Keratinocyte (primary cell): Measurements from ENCODE around the gene NSMCE1. TPM values are rescaled to one million over a fixed set of nuclear protein-coding genes. Genes with fewer than 3 reads are reported as not detected.

Experiments
- DNase-seq: peaks from one replicate; pipeline ENCODE4 v3.0.0-alpha.2; 2011; ENCODE audit warnings: low read depth, missing footprints, low spot score
- FAIRE-seq: peaks from 2 replicates; lab custom pipeline; 2011; peaks lifted over from hg19 to GRCh38; lab: Jason Lieb, UNC
- H2AFZ ChIP-seq: 2 replicates; pipeline ENCODE4 v1.6.0; 2012; ENCODE audit warnings: low read length, control low read depth, inconsistent platforms; ENCODE audit not compliant: control insufficient read depth
- H3K27ac ChIP-seq: 2 replicates; pipeline ENCODE4 v1.5.1; 2011; ENCODE audit warnings: low read length; ENCODE audit not compliant: control insufficient read depth, insufficient read depth
- H3K27me3 ChIP-seq: 3 replicates; pipeline ENCODE4 v1.6.0; 2011; ENCODE audit warnings: low read length; ENCODE audit not compliant: control insufficient read depth, insufficient read depth; ENCODE audit errors: extremely low read depth
- H3K36me3 ChIP-seq, 2 experiments: 2 replicates in 1 of 2; 3 replicates in 1 of 2; pipeline ENCODE4 v1.5.1; 2011; ENCODE audit warnings: low read length in 2 of 2, mild to moderate bottlenecking in 1 of 2; ENCODE audit not compliant: control insufficient read depth in 2 of 2, insufficient read depth in 2 of 2; ENCODE audit errors: extremely low read depth in 1 of 2
- H3K4me1 ChIP-seq: 3 replicates; pipeline ENCODE4 v1.5.1; 2011; ENCODE audit warnings: low read length; ENCODE audit not compliant: control insufficient read depth, insufficient read depth; ENCODE audit errors: extremely low read depth
- H3K4me2 ChIP-seq: 3 replicates; pipeline ENCODE4 v1.6.0; 2011; ENCODE audit warnings: low read depth, low read length; ENCODE audit not compliant: control insufficient read depth, insufficient read depth; ENCODE audit errors: extremely low read depth
- H3K4me3 ChIP-seq, 3 experiments: fragments of 200-600 bp in 1 of 3; sonication (generic) in 1 of 3; 2 replicates in 2 of 3; 3 replicates in 1 of 3; pipeline ENCODE4 v1.5.1; 2011 to 2016; ENCODE audit warnings: low read length in 3 of 3, mild to moderate bottlenecking in 3 of 3, control low read depth in 2 of 3, inconsistent platforms in 1 of 3, low read depth in 1 of 3, mixed read lengths in 1 of 3, mixed run types in 1 of 3, moderate library complexity in 1 of 3; ENCODE audit not compliant: control insufficient read depth in 2 of 3, insufficient read depth in 2 of 3; ENCODE audit errors: extremely low read depth in 1 of 3
- H3K79me2 ChIP-seq: 2 replicates; pipeline ENCODE4 v1.6.0; 2012; ENCODE audit warnings: low read length; ENCODE audit not compliant: control insufficient read depth, insufficient read depth
- H3K9ac ChIP-seq: 3 replicates; pipeline ENCODE4 v1.6.0; 2011; ENCODE audit warnings: low read length; ENCODE audit not compliant: control insufficient read depth, insufficient read depth; ENCODE audit errors: extremely low read depth
- H3K9me1 ChIP-seq: 3 replicates; pipeline ENCODE4 v1.6.0; 2011; ENCODE audit warnings: low read length; ENCODE audit not compliant: control insufficient read depth, insufficient read depth; ENCODE audit errors: extremely low read depth
- H3K9me3 ChIP-seq: 2 replicates; pipeline ENCODE4 v1.5.1; 2012; ENCODE audit warnings: low read depth, low read length; ENCODE audit not compliant: control insufficient read depth
- H4K20me1 ChIP-seq: 3 replicates; pipeline ENCODE4 v1.6.0; 2011; ENCODE audit warnings: low read length; ENCODE audit not compliant: control insufficient read depth, insufficient read depth; ENCODE audit errors: extremely low read depth
- EZH2 ChIP-seq: IDR thresholded peaks from one replicate; pipeline ENCODE4 v1.6.1; 2012; ENCODE audit warnings: inconsistent platforms, mild to moderate bottlenecking, low read length, moderate library complexity
- dilution Hi-C: fragments of 300-500 bp; cut with MboI; formaldehyde crosslinking; loops from one replicate; pipeline ENCODE4 v1.7.0; 2020; ENCODE audit warnings: low sequenced_read_pairs; ENCODE audit not compliant: extremely low pct_ligation_motif_present
- polyA plus RNA-seq, 5 experiments: library from polyadenylated mRNA; depleted of rRNA in 3 of 5; stranded (reverse) in 3 of 5; stranded (forward) in 1 of 5; unstranded in 1 of 5; fragments of >200 nt; gene quantifications; 1 replicate in 1 of 5; 2 replicates in 3 of 5; 3 replicates in 1 of 5; pipeline versions ENCODE4 v1.2.1 to v1.2.3, GENCODE V29; 2011 to 2012; ENCODE audit warnings: missing spikeins in 2 of 5, low read depth in 1 of 5, low replicate concordance in 1 of 5
- TF ChIP-seq, protein P1 (sequence below), 3 experiments: IDR thresholded peaks in 1 of 3; conservative IDR thresholded peaks in 1 of 3; optimal IDR thresholded peaks in 1 of 3; 2 replicates in 2 of 3; 3 replicates in 1 of 3; pipeline versions ENCODE3 to v1.5.1; 2011; ENCODE audit warnings: low read length in 3 of 3, mild to moderate bottlenecking in 3 of 3, moderate library complexity in 2 of 3, control low read depth in 1 of 3, inconsistent platforms in 1 of 3; ENCODE audit not compliant: insufficient read depth in 2 of 3; ENCODE audit errors: extremely low read depth in 1 of 3

NSMCE1 gene
- polyA plus RNA-seq, 1 donor (not counting 4 experiments of a cell fraction or from before 2014, with no cell fraction given), result 55.9 TPM

GRCh38 chr16:27269300-27270150 lies 953 bp upstream of the NSMCE1 start:
- no peak for FAIRE-seq
- peak overlapping the region; percentile 89 for H3K9ac ChIP-seq

GRCh38 chr16:27267037-27267677 lies 1.4 kb downstream of the NSMCE1 start:
- no peak for DNase-seq
- H3K4me1 ChIP-seq, result peaks cover 28% of the 10 kb centered on the region
- H3K9me3 ChIP-seq, result no peaks in the 10 kb centered on the region
- no peaks in the 10 kb centered on the region for H4K20me1 ChIP-seq
- dilution Hi-C loops, result no loop called here
- no peak overlapping the region for H3K27ac ChIP-seq
- TF ChIP-seq EZH2, result no peak
- TF ChIP-seq, protein P1, sequence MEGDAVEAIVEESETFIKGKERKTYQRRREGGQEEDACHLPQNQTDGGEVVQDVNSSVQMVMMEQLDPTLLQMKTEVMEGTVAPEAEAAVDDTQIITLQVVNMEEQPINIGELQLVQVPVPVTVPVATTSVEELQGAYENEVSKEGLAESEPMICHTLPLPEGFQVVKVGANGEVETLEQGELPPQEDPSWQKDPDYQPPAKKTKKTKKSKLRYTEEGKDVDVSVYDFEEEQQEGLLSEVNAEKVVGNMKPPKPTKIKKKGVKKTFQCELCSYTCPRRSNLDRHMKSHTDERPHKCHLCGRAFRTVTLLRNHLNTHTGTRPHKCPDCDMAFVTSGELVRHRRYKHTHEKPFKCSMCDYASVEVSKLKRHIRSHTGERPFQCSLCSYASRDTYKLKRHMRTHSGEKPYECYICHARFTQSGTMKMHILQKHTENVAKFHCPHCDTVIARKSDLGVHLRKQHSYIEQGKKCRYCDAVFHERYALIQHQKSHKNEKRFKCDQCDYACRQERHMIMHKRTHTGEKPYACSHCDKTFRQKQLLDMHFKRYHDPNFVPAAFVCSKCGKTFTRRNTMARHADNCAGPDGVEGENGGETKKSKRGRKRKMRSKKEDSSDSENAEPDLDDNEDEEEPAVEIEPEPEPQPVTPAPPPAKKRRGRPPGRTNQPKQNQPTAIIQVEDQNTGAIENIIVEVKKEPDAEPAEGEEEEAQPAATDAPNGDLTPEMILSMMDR (optimal IDR thresholded peaks at IDR 0.05 in 1 of 3, IDR thresholded peaks at IDR 0.05 in 1 of 3, conservative IDR thresholded peaks at IDR 0.05 in 1 of 3; ENCODE audit: extremely low read depth in 1 of 3, insufficient read depth in 2 of 3, low read length in 3 of 3), result no peak
- no peak for FAIRE-seq
- no peak overlapping the region for H2AFZ ChIP-seq
- peak overlapping the region in 1 of 3 experiments; percentile 90 for H3K4me3 ChIP-seq
- no peaks in the 10 kb centered on the region for H3K27me3 ChIP-seq
- peaks cover 18% of the 10 kb centered on the region for H3K79me2 ChIP-seq
- no peaks in the 10 kb centered on the region for H3K9me1 ChIP-seq
- H3K4me2 ChIP-seq, result peak overlapping the region; percentile 93
- peaks cover 0 to 3% of the 10 kb centered on the region in 2 experiments for H3K36me3 ChIP-seq
- no peak overlapping the region for H3K9ac ChIP-seq

More at GRCh38 chr16:27269300-27270150, 953 bp upstream of the NSMCE1 start:
- no peaks in the 10 kb centered on the region for H4K20me1 ChIP-seq
- H3K4me2 ChIP-seq, result peak overlapping the region; percentile 93
- H3K9me3 ChIP-seq, result no peaks in the 10 kb centered on the region
- no peaks in the 10 kb centered on the region for H3K9me1 ChIP-seq
- peaks cover 18% of the 10 kb centered on the region for H3K4me1 ChIP-seq
- no peak overlapping the region for H3K27ac ChIP-seq
- peaks cover 0 to 3% of the 10 kb centered on the region in 2 experiments for H3K36me3 ChIP-seq
- no peaks in the 10 kb centered on the region for H3K27me3 ChIP-seq
- H3K79me2 ChIP-seq, result peaks cover 11% of the 10 kb centered on the region
- H2AFZ ChIP-seq, result no peak overlapping the region
- TF ChIP-seq, protein P1 (optimal IDR thresholded peaks at IDR 0.05 in 1 of 3, IDR thresholded peaks at IDR 0.05 in 1 of 3, conservative IDR thresholded peaks at IDR 0.05 in 1 of 3; ENCODE audit: extremely low read depth in 1 of 3, insufficient read depth in 2 of 3, low read length in 3 of 3), result no peak
- no peak for TF ChIP-seq EZH2
- dilution Hi-C loops, result no loop called here
- no peak for DNase-seq
- peak overlapping the region; percentile 90 to 95 (median 92) for H3K4me3 ChIP-seq
